NCI-H2171 treated with DMSO at 0.1 percent for 48 hours (cell line): Measurements from ENCODE around the gene FFAR4.
A peak's percentile ranks its signal among the peaks of the same experiment; 100 is the strongest.
"Not testable (repeated sequence)": the region's sequence is repeated elsewhere in the genome, so short reads cannot be mapped to it uniquely, and the experiment has no call there.

ENCODE experiments used
- DNase-seq: peaks from one replicate; lab custom pipeline; 2025; lab: John Stamatoyannopoulos, UW

The FFAR4 gene

GRCh38 chr10:93566435-93567276, at the start of gene FFAR4:
Gene FFAR4 (plus strand): TSS chr10:93566665. CDS start chr10:93566721, 56 bp downstream.
- DNase-seq, result no peak

GRCh38 chr10:93518531-93518930, 47.9 kb upstream of the FFAR4 start:
- no peak for DNase-seq

DNA sequence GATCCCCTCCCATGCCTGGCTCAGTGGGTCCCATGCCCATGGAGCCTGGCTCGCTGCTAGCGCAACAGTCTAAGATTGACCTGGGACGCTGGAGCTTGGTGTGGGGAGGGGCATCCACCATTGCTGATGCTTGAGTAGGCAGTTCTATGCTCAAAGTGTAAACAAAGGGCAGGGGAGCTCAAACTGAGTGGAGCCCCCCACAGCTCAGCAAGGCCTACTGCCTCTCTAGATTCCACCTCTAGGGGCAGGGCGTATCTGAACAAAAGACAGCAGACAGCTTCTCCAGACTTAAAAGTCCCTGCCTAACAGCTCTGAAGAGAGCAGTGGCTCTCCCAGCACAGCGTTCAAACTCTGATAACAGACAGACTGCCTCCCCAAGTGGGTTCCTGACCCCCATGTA, 31.2 kb upstream of the FFAR4 start:
- DNase-seq, result no peak

GRCh38 chr10:93540871-93541270, 25.6 kb upstream of the FFAR4 start:
- not testable (repeated sequence) for DNase-seq

DNA sequence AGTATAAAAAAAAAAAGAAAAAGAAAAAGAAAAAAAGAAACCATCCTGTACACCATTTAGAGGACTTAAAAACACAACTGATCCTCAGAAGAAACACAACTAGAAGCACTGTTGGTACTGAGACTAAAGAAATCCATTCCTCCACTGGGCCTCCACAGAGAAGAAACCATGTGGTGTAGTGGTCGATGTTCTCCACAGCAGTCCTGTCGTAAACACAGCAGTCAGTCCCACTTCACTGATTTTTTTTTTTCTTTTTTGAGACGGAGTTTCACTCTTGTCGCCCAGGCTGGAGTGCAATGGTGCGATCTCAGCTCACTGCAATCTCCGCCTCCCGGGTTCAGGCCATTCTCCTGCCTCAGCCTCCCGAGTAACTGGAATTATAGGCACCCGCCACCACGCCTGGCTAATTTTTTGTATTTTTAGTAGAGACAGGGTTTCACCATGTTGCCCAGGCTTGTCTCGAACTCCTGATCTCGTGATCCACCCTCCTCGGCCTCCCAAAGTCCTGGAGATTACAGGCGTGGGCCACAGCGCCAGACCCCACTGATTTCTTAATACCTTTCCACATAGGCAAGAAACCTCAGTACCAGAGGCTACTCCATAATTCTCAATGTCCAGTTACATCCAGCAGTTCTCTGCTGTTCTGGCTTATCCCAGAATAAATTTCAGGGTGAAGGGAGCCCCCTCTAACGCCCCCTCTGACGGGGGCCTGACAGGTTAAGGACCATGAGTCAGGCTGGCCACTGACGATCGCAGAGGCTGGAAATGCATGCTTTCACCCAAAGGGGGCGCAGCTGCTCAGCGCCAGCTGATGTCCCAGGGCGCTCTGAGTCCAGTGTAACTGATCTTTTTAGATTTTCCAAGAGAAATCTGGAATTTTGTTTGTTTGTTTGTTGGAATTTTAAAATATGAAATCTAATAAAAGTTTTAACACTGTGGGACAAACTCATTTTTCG, 24.8 kb upstream of the FFAR4 start:
- DNase-seq, result peak; percentile 59

DNA sequence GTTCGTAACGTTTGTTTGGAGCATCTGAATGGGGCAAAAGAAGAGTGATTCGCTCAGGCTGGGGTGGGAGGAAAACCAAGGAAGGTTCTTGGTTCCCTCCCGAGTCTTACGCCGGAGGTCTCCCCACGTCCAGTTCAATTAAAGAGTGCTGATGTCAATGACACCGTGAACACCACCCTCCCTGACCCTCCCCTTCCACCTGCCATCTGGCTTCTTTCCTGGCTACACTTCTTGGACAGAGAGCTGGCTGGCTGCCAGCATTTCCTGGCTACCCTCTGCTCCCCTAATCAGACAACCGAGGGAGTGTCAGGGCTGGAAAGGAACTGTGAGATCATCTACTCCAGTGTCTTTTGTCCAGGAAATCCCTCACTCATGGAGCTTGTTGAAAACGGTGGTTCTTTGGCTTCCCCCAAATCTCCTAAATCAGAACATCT, 24.1 kb upstream of the FFAR4 start:
- DNase-seq, result peak; percentile 73

DNA sequence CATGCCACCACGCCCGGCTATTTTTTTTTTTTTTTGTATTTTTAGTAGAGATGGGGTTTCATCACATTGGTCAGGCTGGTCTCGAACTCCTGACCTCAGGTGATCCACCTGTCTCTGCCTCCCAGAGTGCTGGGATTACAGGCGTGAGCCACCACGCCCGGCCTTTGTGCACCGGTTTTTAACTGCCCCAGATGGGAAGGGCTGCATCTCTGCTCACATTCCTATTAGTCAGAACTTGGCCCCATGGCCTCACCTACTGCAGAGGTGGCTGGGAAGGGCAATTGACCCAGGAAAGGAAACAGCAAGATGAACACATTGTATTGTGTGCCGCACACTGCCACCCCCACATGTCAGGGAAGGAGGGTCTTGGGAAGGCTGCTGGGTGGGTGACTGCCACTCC, 19.5 kb upstream of the FFAR4 start:
- not testable (repeated sequence) for DNase-seq

- DNase-seq, result no peak
Measured at GRCh38 chr10:93547522-93547921, 18.9 kb upstream of the FFAR4 start.

GRCh38 chr10:93548376-93549071, 17.9 kb upstream of the FFAR4 start:
- DNase-seq, result no peak

GRCh38 chr10:93550606-93551005, 15.9 kb upstream of the FFAR4 start:
- no peak for DNase-seq

- no peak for DNase-seq
Measured at GRCh38 chr10:93552780-93553179, 13.7 kb upstream of the FFAR4 start.

DNA sequence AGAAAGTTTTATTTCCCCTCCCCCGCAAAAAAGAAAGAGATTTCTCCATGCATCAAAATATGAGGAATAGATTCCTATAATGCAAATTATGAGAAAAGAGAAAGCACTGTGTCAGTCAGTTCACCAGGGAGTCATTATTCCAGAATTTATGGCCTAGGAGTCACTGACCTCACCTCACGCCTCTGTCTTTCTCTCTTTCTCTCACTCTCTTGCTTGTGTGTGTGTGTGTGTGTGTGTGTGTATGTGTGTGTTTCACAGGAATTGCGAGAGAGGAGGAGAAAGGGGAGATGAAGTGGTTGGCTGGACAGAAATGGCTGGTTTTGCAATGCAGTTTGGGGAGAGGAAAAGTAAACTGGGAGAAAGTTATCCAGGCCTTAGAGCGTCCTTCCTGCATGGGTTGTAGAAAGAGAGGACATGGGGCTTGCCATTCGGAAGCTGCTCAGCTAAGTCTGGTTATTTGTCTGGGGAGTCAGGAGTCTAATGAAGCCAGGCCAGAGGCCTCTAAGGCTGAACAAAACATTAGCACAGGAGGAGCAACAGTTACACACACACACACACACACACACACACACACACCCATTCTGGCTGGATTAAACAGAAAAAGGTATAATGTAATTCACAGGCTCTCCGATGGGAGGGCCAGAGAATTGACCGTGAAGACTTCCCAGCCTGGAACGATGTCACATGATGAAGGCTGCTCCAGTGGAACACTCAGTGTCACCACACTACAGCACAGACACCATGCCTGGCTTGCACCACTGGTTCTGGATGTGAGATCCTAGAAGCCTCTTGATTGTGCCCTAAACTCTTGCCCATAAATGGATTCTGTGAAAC, 12.8 kb upstream of the FFAR4 start:
- DNase-seq, result no peak

GRCh38 chr10:93554316-93554663, 12.2 kb upstream of the FFAR4 start:
- no peak for DNase-seq

DNA sequence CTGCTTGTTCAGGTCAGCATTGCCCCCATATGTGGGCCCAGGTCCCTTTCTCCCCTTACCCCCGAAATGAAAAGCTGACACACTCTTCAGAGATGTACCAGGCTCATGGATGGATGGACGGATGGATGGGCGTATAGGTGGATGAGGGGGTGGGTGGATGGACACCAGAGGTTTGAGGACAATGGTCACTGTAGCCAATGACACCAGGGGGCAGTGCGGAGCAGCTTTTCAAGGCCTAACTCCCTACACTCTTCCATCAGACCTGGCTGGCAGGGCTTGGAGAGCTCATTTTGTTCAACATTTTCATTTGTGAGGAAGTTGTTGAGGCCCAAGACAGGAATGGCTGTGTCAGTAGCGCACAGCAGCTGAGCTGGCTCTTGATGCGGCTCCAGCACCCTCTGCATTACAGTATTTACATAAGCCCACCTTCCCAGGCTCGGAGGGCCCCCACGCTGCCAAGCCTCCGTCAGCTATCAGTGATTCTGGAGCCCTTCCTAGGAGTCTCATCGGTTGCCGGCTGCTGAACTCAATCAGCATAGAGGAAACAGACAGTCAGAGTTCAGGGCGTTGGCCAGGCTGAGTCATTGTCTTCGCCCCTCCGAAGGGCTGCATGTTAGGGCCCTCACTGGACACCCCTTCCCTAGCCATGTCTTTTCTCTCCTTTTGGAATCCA, 11.6 kb upstream of the FFAR4 start:
- DNase-seq, result no peak

- no peak for DNase-seq
Measured at GRCh38 chr10:93559490-93559889, 7.0 kb upstream of the FFAR4 start.

DNA sequence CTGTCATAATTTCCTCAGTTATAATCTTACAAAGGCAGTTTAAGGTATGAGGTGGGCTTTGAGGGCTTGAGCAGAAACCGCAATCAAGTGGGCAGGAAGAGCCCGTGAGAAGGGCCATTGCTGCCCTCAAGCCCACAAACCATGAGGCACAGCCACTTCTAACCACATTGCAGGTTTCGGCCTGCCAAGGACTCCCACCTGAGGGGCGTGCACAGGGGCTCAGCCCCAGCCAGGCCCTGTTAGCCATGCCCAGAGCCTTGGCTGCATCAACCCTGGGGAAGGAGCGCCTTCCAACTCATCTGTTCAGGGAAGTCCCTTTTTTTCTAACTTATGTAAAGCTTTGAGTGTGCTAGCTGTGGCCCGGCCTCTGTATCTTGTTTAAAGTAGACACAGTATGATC, 5.9 kb upstream of the FFAR4 start:
- no peak for DNase-seq

DNA sequence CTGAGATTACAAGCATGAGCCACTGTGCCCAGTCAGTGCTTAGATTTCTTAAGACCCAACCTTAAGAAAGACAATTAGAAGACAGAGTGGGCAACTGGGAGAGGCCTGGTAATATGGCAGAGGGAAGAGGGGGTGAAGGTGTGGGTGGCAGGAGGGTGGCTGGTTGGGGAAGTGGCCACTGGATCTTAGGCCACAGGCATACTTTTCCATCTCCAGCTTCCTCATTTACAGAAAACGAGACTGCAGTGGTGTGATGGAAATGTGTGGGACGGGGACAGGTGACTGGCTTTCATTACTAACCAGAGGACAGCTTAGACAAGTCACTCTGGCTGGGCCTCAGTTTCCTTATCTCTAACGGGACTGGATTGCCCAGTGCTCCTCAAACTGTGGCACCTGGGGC, 1.0 kb upstream of the FFAR4 start:
- no peak for DNase-seq

DNA sequence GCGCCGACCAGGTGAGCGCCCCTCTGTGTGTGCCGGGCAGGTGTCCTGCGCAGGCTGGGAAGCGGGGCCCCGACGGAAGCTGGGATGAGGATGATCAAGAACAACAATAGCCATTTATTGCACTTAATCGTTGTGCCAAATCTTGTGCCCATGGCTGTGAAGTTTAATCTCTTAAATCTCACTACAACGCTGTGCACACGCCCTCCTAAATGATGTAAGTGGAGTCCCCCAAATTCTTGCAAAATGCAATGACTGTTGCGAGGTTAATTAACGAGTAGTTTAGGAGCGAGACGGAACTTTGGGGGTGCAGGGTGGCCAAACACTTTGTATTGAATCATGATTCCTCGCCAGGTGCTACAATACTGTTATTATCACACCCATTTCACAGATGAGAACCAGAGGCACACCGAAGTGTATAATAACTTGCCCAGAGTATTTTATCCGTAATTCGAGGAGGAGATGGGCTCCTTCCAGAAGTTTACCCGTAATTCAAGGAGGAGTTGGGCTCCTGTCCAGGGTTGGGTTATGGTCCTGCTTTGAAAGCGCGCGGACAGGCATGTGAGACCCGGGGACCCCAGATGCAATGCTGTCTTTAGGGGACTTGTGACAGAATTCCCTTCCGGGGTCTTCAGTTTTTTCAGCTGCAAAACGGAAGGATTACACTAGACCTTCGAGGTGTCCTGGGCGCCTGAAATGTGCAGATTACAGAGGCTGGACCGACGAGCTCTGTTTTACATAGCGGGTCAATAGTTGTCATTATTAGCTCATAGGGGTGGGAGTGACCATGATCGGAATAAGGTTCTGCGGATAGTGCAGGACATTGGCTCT, 1.0 kb downstream of the FFAR4 start:
- DNase-seq, result no peak

DNA sequence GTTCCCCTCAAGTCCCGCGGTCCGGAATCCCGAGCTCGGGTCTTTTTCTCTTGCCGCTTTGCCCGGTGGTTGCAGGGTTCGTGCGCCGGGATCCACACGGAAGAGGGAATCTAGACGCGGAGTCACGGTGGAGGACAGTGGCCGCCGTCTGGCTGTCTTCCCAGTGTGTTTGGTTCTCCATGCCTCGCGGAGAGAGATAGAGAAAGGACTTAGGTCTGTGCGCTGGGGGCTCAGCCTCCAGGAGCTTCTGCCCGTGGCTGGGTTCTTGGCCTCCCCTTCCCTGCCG, 1.6 kb downstream of the FFAR4 start:
- no peak for DNase-seq

- DNase-seq, result no peak
Measured at GRCh38 chr10:93570383-93570782, 3.9 kb downstream of the FFAR4 start.
